ENCODE measurements around the gene VPS13A.
"Not testable (repeated sequence)": the region's sequence is repeated elsewhere in the genome, so short reads cannot be mapped to it uniquely, and the experiment has no call there.

Gene VPS13A

GRCh38 chr9:77432053-77432452 lies 254.7 kb downstream of the VPS13A start:
- Histone ChIP-seq H3K27ac (no peak overlapping the region), H3K9me3 (no peaks in the 10 kb centered on the region), H3K4me2 (no peak overlapping the region), H3K4me3 (no peak overlapping the region), H3K9ac (no peak overlapping the region), H4K20me1 (no peaks in the 10 kb centered on the region), H3K4me1 (no peaks in the 10 kb centered on the region), H3K27me3 (no peaks in the 10 kb centered on the region), H3K36me3 (no peaks in the 10 kb centered on the region)
- no peak for TF ChIP-seq Cebpa-rat (IDR thresholded peaks at IDR 0.05)

- TF ChIP-seq Cebpa-rat (IDR thresholded peaks at IDR 0.05): no peak
- Histone ChIP-seq H4K20me1 (no peaks in the 10 kb centered on the region), H3K4me1 (no peaks in the 10 kb centered on the region), H3K9me3 (no peaks in the 10 kb centered on the region), H3K4me2 (no peak overlapping the region), H3K4me3 (no peak overlapping the region), H3K36me3 (no peaks in the 10 kb centered on the region), H3K9ac (no peak overlapping the region), H3K27me3 (no peaks in the 10 kb centered on the region), H3K27ac (no peak overlapping the region)
These were observed 256.5 kb downstream of the VPS13A start for GRCh38 chr9:77433675-77434445.

GRCh38 chr9:77435277-77435676 lies 257.9 kb downstream of the VPS13A start:
- Histone ChIP-seq H3K4me1 (no peaks in the 10 kb centered on the region), H3K4me3 (no peak overlapping the region), H3K27me3 (no peaks in the 10 kb centered on the region), H3K9me3 (no peaks in the 10 kb centered on the region), H3K27ac (no peak overlapping the region), H3K36me3 (no peaks in the 10 kb centered on the region), H4K20me1 (no peaks in the 10 kb centered on the region), H3K4me2 (no peak overlapping the region), H3K9ac (no peak overlapping the region)
- no peak for TF ChIP-seq Cebpa-rat (IDR thresholded peaks at IDR 0.05)

GRCh38 chr9:77435688-77436087 lies 258.4 kb downstream of the VPS13A start:
- no peak overlapping the region for H3K4me3 ChIP-seq
- H3K27me3 ChIP-seq: no peaks in the 10 kb centered on the region
- no peaks in the 10 kb centered on the region for H3K36me3 ChIP-seq
- no peak overlapping the region for H3K27ac ChIP-seq
- H3K9ac ChIP-seq: no peak overlapping the region
- no peak for TF ChIP-seq Cebpa-rat (IDR thresholded peaks at IDR 0.05)
- H3K4me1 ChIP-seq: no peaks in the 10 kb centered on the region
- H4K20me1 ChIP-seq: no peaks in the 10 kb centered on the region
- no peaks in the 10 kb centered on the region for H3K9me3 ChIP-seq
- no peak overlapping the region for H3K4me2 ChIP-seq

- no peaks in the 10 kb centered on the region for H4K20me1 ChIP-seq
- no peak for TF ChIP-seq Cebpa-rat (IDR thresholded peaks at IDR 0.05)
- H3K4me3 ChIP-seq: no peak overlapping the region
- H3K4me1 ChIP-seq: no peaks in the 10 kb centered on the region
- no peaks in the 10 kb centered on the region for H3K36me3 ChIP-seq
- H3K9ac ChIP-seq: no peak overlapping the region
- no peaks in the 10 kb centered on the region for H3K27me3 ChIP-seq
- no peaks in the 10 kb centered on the region for H3K9me3 ChIP-seq
- no peak overlapping the region for H3K27ac ChIP-seq
- no peak overlapping the region for H3K4me2 ChIP-seq
These were observed 261.3 kb downstream of the VPS13A start for GRCh38 chr9:77438653-77439052.

GRCh38 chr9:77440057-77440456 lies 262.7 kb downstream of the VPS13A start:
- no peaks in the 10 kb centered on the region for H3K27me3 ChIP-seq
- no peak overlapping the region for H3K4me2 ChIP-seq
- H3K36me3 ChIP-seq: no peaks in the 10 kb centered on the region
- H3K4me3 ChIP-seq: no peak overlapping the region
- H3K27ac ChIP-seq: no peak overlapping the region
- H3K4me1 ChIP-seq: no peaks in the 10 kb centered on the region
- H4K20me1 ChIP-seq: no peaks in the 10 kb centered on the region
- no peaks in the 10 kb centered on the region for H3K9me3 ChIP-seq
- no peak overlapping the region for H3K9ac ChIP-seq
- no peak for TF ChIP-seq Cebpa-rat (IDR thresholded peaks at IDR 0.05)

GRCh38 chr9:77441124-77441523 lies 263.8 kb downstream of the VPS13A start:
- H3K27ac ChIP-seq, H3K9me3 ChIP-seq, H3K4me2 ChIP-seq, H3K9ac ChIP-seq, H4K20me1 ChIP-seq, H3K27me3 ChIP-seq, H3K4me3 ChIP-seq, H3K36me3 ChIP-seq, H3K4me1 ChIP-seq: not testable (repeated sequence)

GRCh38 chr9:77442436-77442835 lies 265.1 kb downstream of the VPS13A start:
- 0 out of 2 replicates have a peak, but pooled peaks cover under 1% of the 10 kb centered on the region for H3K9me3 ChIP-seq

GRCh38 chr9:77447646-77448045 lies 270.3 kb downstream of the VPS13A start:
- no peak for TF ChIP-seq Cebpa-rat (IDR thresholded peaks at IDR 0.05)
- Histone ChIP-seq H3K9me3 (peaks cover 3% of the 10 kb centered on the region; the same call in 1 of the 2 replicates), H3K9ac (no peak overlapping the region), H3K4me2 (no peak overlapping the region), H3K27ac (no peak overlapping the region), H3K27me3 (no peaks in the 10 kb centered on the region), H3K4me3 (no peak overlapping the region), H4K20me1 (no peaks in the 10 kb centered on the region), H3K36me3 (no peaks in the 10 kb centered on the region), H3K4me1 (no peaks in the 10 kb centered on the region)

More at GRCh38 chr9:77442436-77442835, 265.1 kb downstream of the VPS13A start:
- Histone ChIP-seq H3K4me3 (no peak overlapping the region), H3K27me3 (no peaks in the 10 kb centered on the region), H3K4me1 (no peaks in the 10 kb centered on the region), H3K9ac (no peak overlapping the region), H3K4me2 (no peak overlapping the region), H4K20me1 (no peaks in the 10 kb centered on the region), H3K27ac (no peak overlapping the region), H3K36me3 (no peaks in the 10 kb centered on the region)
- 0 out of 2 replicates have a peak, but pooled peaks have one; percentile 15 for TF ChIP-seq Cebpa-rat (IDR thresholded peaks at IDR 0.05)

- H3K27me3 ChIP-seq: no peaks in the 10 kb centered on the region
- no peak overlapping the region for H3K4me3 ChIP-seq
- H4K20me1 ChIP-seq: no peaks in the 10 kb centered on the region
- H3K4me1 ChIP-seq: no peaks in the 10 kb centered on the region
- H3K9ac ChIP-seq: no peak overlapping the region
- peaks cover 3% of the 10 kb centered on the region; the same call in 1 of the 2 replicates for H3K9me3 ChIP-seq
- H3K4me2 ChIP-seq: no peak overlapping the region
- TF ChIP-seq Cebpa-rat (IDR thresholded peaks at IDR 0.05): no peak
- no peak overlapping the region for H3K27ac ChIP-seq
- H3K36me3 ChIP-seq: no peaks in the 10 kb centered on the region
These were observed 272.1 kb downstream of the VPS13A start for GRCh38 chr9:77449240-77450084.

Data from BLaER1 (cell line).